GM18498 (cell line): Measurements from ENCODE around the gene CDCA7.
"Not testable (repeated sequence)": the region's sequence is repeated elsewhere in the genome, so short reads cannot be mapped to it uniquely, and the experiment has no call there.

ENCODE experiments used
- ATAC-seq: cut with Tn5 transposase; IDR thresholded peaks from one replicate; pipeline ENCODE4 v1.9.1; 2021; ENCODE audit warnings: mild to moderate bottlenecking, moderate library complexity; ENCODE audit not compliant: unreplicated experiment

CDCA7 gene

GRCh38 chr2:173354582-173355131, at the start of gene CDCA7:
Gene CDCA7, plus strand, starts transcription at chr2:173354872. Its CDS starts 92 bp downstream, at chr2:173354964.
- ATAC-seq: peak; percentile 66

- no peak for ATAC-seq
Observed at GRCh38 chr2:173305303-173305702, 49.4 kb upstream of the CDCA7 start.

DNA sequence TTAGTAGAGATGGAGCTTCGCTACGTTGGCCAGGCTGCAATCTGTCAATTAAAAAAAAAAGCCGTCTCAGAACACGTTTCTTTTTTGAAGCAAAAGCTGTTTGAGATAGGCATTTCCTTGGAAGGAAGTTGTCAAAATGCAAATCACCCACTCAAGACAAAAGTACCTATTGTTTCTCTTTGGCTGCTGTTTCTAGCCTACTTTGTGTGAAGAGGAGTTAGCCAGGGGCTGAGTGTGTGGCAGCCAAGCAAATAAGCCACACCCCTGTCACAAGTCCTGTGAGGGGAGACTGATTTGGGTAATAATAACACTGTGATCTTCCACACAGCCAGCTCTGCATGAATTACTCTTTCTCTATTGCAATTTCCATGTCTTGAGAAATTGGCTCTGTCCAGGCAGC, 47.4 kb upstream of the CDCA7 start:
- peak; percentile 78 for ATAC-seq

GRCh38 chr2:173309370-173309769, 45.3 kb upstream of the CDCA7 start:
- not testable (repeated sequence) for ATAC-seq

- ATAC-seq: no peak
Observed at GRCh38 chr2:173311844-173312606, 42.6 kb upstream of the CDCA7 start.

- ATAC-seq: no peak
Observed at GRCh38 chr2:173323371-173323770, 31.3 kb upstream of the CDCA7 start.

DNA sequence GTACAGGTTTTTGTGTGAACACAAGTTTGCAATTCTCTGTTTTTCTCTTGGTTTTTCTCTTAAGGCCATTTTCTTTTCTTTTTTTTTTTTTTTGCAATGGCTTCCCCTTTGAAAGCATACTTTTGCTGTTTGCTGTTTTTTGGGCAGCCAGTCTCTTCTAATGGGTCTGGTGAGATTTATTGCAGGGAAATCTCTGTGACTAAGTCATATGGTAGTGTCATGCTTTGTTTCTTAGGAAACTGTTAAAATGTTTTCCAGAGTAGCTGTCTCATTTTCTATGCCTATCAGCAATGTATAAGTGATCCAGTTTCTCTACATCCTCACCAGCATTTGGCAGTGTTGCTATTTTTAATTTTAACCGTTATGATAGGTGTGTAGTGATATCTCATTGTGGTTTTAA, 27.9 kb upstream of the CDCA7 start:
- no peak for ATAC-seq

DNA sequence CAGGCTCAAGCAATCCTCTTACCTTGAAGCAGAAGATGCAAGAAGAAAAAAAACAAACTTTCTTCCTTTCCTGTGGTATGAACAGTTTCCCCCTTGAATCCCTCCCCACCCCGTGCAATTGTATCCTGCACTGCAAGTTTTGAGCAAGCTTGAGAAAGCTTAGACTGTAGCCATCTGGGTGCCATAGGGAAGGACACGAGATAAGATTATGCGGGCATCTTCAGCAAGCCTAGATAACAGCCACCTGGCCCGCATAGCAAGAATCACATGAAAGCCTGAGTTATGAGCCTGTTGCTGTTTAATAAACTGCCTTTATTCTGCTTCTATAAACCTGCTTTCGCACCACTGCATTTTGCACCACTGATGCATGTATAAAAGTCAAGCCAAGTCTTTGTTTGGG, 27.3 kb upstream of the CDCA7 start:
- no peak for ATAC-seq

DNA sequence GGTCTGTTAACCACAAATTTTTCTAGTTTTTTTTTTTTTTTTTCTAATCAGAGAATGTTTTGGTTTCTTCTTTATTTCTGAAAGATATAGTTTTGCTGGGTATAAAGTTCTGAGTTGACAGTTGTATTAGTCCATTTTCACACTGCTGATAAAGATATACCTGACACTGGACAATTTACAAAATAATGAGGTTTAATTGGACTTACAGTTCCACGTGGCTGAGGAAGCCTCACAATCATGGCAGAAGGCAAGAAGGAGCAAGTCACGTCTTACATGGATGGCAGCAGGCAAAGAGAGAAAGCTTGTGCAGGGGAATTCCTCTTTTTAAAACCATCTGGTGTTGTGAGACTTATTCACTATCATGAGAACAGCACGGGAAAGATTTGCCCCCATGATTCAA, 21.7 kb upstream of the CDCA7 start:
- ATAC-seq: not testable (repeated sequence)

- ATAC-seq: no peak
Observed at GRCh38 chr2:173339807-173340206, 14.9 kb upstream of the CDCA7 start.

GRCh38 chr2:173343921-173344320, 10.8 kb upstream of the CDCA7 start:
- no peak for ATAC-seq

DNA sequence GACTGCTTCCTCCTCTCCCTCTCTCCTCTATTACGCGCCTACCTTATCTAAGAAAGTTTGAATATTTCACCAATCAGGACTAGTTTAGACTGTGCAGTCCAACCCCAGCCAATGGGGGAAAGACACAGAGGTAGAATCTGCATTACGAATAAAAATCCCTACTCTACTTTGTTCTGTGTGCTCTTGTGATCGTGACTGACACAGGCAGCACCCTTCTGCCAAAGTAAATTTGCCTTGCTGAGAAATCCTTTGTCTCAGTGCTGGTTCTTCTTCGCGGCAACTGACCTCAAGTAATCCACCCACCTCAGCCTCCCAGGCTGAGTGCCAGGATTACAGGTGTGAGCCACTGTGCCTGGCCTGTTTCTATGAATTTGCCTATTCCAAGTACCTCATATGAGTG, 8.6 kb upstream of the CDCA7 start:
- ATAC-seq: no peak

- ATAC-seq: no peak
Observed at GRCh38 chr2:173347305-173348168, 7.1 kb upstream of the CDCA7 start.

DNA sequence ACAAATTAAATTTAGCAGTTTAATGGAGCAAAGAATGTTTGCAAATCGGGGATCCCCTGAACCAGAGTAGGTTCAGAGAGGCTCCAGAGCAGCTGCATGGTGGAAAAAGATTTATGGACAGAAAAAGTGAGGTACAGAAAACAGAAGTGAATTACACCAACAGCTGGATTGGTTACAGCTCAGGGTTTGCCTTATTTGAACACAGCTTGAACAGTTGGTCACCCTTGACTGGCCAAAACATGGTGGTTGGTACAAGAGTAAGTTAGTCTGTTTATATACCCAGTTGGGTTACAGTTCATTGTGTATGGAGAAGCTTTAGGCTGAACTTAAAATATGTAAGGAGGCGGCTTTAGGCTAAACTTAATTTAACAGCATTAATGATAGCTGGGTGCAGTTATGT, 5.4 kb upstream of the CDCA7 start:
- no peak for ATAC-seq

DNA sequence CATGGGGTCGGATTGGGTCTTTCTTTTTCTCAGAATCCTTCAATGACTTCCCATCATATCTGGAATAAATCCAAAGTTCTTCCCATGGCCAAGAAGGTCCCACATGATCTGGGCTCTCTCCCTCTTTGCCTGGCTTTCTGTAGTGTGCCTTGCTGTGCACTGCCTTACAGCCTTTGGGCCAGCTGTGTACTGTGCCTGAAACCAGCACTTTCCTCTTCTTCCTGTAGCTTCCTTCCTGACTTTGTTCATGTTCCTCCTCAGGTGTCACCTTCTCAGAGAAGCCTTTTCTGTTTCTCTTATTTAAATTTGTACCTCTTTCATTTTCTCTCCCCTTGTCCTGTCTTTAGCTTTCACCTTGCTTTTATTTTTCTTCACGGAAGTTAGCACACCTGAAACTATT, 4.3 kb upstream of the CDCA7 start:
- ATAC-seq: no peak

GRCh38 chr2:173351879-173352278, 2.8 kb upstream of the CDCA7 start:
- no peak for ATAC-seq

GRCh38 chr2:173353556-173353955, 1.1 kb upstream of the CDCA7 start:
- no peak for ATAC-seq

GRCh38 chr2:173354073-173354581, 545 bp upstream of the CDCA7 start:
- peak; percentile 31 for ATAC-seq

DNA sequence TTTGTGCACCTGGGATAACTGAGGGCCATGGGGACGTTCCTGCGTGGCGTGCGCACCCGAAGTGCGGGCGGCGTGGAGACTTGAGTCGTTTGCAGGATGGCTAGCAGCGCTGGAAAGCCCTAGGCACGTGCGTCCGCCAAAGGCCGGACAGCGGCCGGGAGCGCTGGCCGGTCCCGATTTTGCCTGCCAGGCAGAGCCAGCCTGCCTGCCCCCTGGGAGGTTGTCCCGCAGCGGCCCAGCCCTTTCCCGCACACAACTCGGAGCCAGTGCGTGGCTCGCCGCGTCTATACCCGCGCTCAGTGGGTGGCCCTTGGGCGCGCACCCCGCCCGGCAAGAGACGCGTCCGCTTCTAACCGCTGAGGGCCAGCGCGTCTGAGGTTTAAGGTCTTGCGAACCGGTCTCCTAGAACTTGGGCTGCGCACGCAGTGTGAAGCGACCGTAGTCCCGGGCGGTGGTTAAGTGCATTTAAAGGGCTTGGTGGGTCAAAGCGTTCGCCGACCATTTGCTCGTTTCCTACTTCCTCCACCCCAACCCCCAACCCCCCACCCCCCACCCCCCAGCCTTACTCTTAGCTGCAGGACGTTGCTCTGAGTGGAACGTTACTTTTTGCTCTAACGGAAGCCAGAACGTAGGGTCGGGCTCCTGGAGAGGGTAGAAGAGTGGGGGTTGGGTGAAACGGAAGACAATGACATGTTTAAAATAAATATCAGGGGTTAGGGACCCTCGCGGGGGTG, 627 bp downstream of the CDCA7 start:
- peak; percentile 40 for ATAC-seq

DNA sequence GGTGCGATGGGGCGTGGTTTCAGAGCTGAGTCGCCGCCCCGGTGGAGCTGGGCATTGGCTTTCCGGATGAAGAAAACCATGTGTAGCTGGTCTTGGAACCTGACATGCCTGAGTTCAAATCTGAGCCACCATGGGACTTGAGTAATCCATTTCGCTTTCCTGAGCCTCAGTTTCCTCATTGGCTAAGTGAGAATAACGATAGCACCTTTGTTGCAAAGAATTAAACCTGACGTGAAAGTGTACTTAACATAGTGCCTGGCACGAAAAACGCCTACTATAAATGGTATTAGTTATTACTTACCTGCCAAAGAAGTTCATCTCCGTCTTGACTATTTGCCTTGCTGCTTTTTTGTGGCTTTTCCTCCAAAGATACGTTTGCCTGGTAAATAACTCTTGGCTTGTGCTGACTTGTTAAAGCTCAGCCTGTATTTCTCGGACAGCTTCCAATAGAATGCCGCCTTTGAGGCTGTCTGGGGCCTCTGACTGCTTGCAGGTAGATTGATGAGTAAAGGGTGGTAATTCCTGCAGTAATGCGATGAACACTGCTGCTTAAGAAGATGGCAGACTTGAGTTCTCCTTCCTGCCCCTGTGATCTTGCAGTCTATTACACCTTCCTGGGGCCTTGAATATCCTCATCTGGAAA, 1.3 kb downstream of the CDCA7 start:
- ATAC-seq: peak; percentile 15
